ENCODE measurements around the gene CWF19L1.

Gene CWF19L1

DNA sequence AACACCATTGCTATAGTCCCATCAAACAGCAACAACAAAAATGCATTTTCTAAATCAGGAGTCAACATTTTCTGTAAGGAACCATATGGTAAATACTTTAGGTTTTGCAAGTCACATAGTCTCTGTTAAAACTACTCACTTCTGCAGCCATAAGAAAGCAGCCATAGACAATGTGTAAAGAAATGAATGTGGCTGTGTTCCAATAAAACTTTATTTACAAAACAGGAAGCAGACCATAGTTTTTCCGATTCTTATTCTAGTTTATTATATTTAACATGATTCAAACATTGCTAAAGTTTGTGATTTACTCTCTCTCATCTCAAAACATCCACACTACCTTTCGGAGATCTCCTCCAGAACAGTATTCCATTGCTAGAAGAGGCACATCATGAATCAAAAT is 44.9 kb downstream of the CWF19L1 start:
- no peak overlapping the region for H3K4me3 ChIP-seq (ENCODE audit: low read depth, low read length)
- TF ChIP-seq, protein P1, sequence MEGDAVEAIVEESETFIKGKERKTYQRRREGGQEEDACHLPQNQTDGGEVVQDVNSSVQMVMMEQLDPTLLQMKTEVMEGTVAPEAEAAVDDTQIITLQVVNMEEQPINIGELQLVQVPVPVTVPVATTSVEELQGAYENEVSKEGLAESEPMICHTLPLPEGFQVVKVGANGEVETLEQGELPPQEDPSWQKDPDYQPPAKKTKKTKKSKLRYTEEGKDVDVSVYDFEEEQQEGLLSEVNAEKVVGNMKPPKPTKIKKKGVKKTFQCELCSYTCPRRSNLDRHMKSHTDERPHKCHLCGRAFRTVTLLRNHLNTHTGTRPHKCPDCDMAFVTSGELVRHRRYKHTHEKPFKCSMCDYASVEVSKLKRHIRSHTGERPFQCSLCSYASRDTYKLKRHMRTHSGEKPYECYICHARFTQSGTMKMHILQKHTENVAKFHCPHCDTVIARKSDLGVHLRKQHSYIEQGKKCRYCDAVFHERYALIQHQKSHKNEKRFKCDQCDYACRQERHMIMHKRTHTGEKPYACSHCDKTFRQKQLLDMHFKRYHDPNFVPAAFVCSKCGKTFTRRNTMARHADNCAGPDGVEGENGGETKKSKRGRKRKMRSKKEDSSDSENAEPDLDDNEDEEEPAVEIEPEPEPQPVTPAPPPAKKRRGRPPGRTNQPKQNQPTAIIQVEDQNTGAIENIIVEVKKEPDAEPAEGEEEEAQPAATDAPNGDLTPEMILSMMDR (IDR thresholded peaks at IDR 0.05; ENCODE audit: borderline replicate concordance, insufficient read depth, low read depth, low read length) = no peak

- H3K4me3 ChIP-seq (ENCODE audit: low read depth, low read length) = no peak overlapping the region
- TF ChIP-seq, protein P1 (IDR thresholded peaks at IDR 0.05; ENCODE audit: borderline replicate concordance, insufficient read depth, low read depth, low read length) = no peak
Measured at GRCh38 chr10:100216006-100216405, 51.4 kb downstream of the CWF19L1 start.

- TF ChIP-seq, protein P1 (IDR thresholded peaks at IDR 0.05; ENCODE audit: borderline replicate concordance, insufficient read depth, low read depth, low read length) = no peak
- H3K4me3 ChIP-seq (ENCODE audit: low read depth, low read length) = no peak overlapping the region
Measured at GRCh38 chr10:100209303-100209702, 58.1 kb downstream of the CWF19L1 start.

DNA sequence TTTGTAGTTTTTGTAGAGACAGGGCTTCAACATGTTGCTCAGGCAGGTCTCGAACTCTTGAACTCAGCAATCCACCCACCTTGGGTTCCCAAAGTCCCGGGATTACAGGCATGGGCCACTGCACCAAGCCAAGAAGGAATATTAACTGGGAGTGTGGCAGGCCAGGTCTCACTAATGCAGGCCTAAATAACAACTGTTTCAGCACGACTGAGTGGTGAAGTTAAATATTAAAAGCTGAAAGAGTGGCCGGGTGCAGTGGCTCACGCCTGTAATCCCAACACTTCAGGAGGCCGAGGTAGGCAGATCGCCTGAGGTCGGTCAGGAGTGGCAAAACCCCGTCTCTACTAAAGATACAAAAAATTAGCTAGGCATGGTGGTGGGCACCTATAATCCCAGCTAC is 59.2 kb downstream of the CWF19L1 start:
- no peak overlapping the region for H3K4me3 ChIP-seq (ENCODE audit: low read depth, low read length)
- TF ChIP-seq, protein P1 (IDR thresholded peaks at IDR 0.05; ENCODE audit: borderline replicate concordance, insufficient read depth, low read depth, low read length) = no peak

- no peak overlapping the region for H3K4me3 ChIP-seq (ENCODE audit: low read depth, low read length)
- TF ChIP-seq, protein P1 (IDR thresholded peaks at IDR 0.05; ENCODE audit: borderline replicate concordance, insufficient read depth, low read depth, low read length) = no peak
Measured at GRCh38 chr10:100204370-100204769, 63.1 kb downstream of the CWF19L1 start.

DNA sequence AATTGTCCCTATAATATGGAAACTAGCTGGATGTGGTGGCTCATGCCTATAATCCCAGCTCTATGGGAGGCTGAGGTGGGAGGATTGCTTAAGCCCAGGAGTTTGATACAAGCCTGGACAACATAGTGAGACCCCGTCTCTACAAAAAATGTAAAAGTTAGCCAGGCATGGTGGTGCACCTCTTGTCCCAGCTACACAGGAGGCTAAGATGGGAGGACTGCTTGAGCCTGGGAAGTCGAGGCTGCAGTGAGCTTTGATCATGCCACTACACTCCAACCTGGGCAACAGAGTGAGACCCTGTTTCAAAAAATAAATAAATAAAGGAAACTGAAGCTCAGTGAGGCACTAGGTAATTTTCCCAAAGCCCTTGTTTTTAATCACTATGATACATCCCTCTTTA is 65.9 kb downstream of the CWF19L1 start:
- TF ChIP-seq, protein P1 (IDR thresholded peaks at IDR 0.05; ENCODE audit: borderline replicate concordance, insufficient read depth, low read depth, low read length) = no peak
- no peak overlapping the region for H3K4me3 ChIP-seq (ENCODE audit: low read depth, low read length)

GRCh38 chr10:100194711-100195110 is 72.7 kb downstream of the CWF19L1 start:
- H3K4me3 ChIP-seq (ENCODE audit: low read depth, low read length) = no peak overlapping the region
- TF ChIP-seq, protein P1 (IDR thresholded peaks at IDR 0.05; ENCODE audit: borderline replicate concordance, insufficient read depth, low read depth, low read length) = no peak
